K562 (cell line): ENCODE measurements around the gene ASPRV1. TPM values are rescaled to one million over a fixed set of nuclear protein-coding genes. Genes with fewer than 3 reads are reported as not detected.

Experiments
- ARHGAP35 ChIP-seq: fragments of 450-650 bp; IDR thresholded peaks from 2 replicates; pipeline ENCODE4 v1.6.1; 2018; ENCODE audit not compliant: partially characterized antibody
- CUX1 ChIP-seq: fragments of 200-800 bp; sonication (Bioruptor generic); IDR thresholded peaks from 2 replicates; pipeline ENCODE4 v1.6.1; 2016; ENCODE audit warnings: missing genetic modification characterization, missing compliant biosample characterization
- DPF2 ChIP-seq: fragments of 450-650 bp; IDR thresholded peaks from 2 replicates; pipeline ENCODE4 v1.6.1; 2016
- EP400 ChIP-seq: fragments of 450-650 bp; IDR thresholded peaks from 2 replicates; pipeline ENCODE4 v1.6.1; 2017; ENCODE audit warnings: antibody characterized with exemption, mild to moderate bottlenecking, moderate library complexity
- LCOR ChIP-seq: sonication (generic); formaldehyde crosslinking; IDR thresholded peaks from 2 replicates; pipeline ENCODE4 v1.8.0; 2022; ENCODE audit warnings: mild to moderate bottlenecking, missing genetic modification reagents
- MEF2A ChIP-seq: IDR thresholded peaks from 2 replicates; pipeline ENCODE4 v1.6.1; 2011; ENCODE audit warnings: low read depth, mild to moderate bottlenecking, low read length, moderate library complexity; ENCODE audit not compliant: control insufficient read depth
- POLR2G ChIP-seq: fragments of 200-400 bp; formaldehyde crosslinking; IDR thresholded peaks from 2 replicates; pipeline ENCODE4 v1.6.1; 2017; ENCODE audit warnings: low read depth, mild to moderate bottlenecking, antibody characterized with exemption, low read length, moderate library complexity
- SREBF1 ChIP-seq: fragments of 150-350 bp; IDR thresholded peaks from 2 replicates; pipeline ENCODE4 v1.6.1; 2014; ENCODE audit warnings: antibody characterized with exemption, low read depth, low read length, borderline replicate concordance
- THAP12 ChIP-seq: fragments of 250-450 bp; sonication (Bioruptor Pico); IDR thresholded peaks from 2 replicates; pipeline ENCODE4 v1.9.0; 2021; ENCODE audit warnings: mild to moderate bottlenecking, inconsistent platforms
- polyA plus RNA-seq, 8 experiments: library from polyadenylated mRNA; depleted of rRNA in 4 of 8; stranded (reverse) in 5 of 8; unstranded in 3 of 8; fragments of >200 nt; fragmentation: Nextera tagmentation in 2 of 8; fragmentation: Illumina TruSeq in 1 of 8; extraction: Ambion mirVana in 2 of 8; extraction: Trizol in 1 of 8; gene quantifications; 2 replicates each; pipeline versions ENCODE4 v1.2.1 to v1.2.3, GENCODE V29; 2011 to 2014; ENCODE audit warnings: inconsistent platforms in 1 of 8, missing spikeins in 1 of 8
- total RNA-seq, 7 experiments: library from RNA; depleted of rRNA in 6 of 7; stranded (reverse); fragments of >200 nt in 6 of 7; fragmentation: Illumina TruSeq in 2 of 7; extraction: Trizol in 2 of 7; gene quantifications; 2 replicates each; pipeline versions ENCODE4 v1.2.1 to v1.2.3, GENCODE V29; 2011 to 2021; ENCODE audit warnings: low replicate concordance in 1 of 7

ASPRV1 gene
- total and polyA plus RNA-seq, 9 of the 15 experiments (the other 6 are each of a cell fraction or from before 2014, with no cell fraction given) = 0.17 to 0.72 (median 0.47) TPM; not detected in 1

- TF ChIP-seq CUX1 (CRISPR knock-in tag) (peak; percentile 81; the same call in 1 of the 2 replicates), ARHGAP35 (no peak), POLR2G (peak; percentile 93), EP400 (peak; percentile 98), LCOR (peak; percentile 92), MEF2A (no peak), DPF2 (peak; percentile 27; the same call in 1 of the 2 replicates), THAP12 (CRISPR knock-in tag) (peak; percentile 92), SREBF1 (0 out of 2 replicates have a peak, but pooled peaks have one; percentile 33)
These were observed 47.1 kb downstream of the ASPRV1 start (continued) for GRCh38 chr2:69914164-69914949.
